ENCODE measurements around the gene MILR1.
"Not testable (repeated sequence)": the region's sequence is repeated elsewhere in the genome, so short reads cannot be mapped to it uniquely, and the experiment has no call there.

- not testable (repeated sequence) for TF ChIP-seq CTCF (optimal IDR thresholded peaks at IDR 0.05 in 1 of 3, IDR thresholded peaks at IDR 0.05 in 1 of 3, conservative IDR thresholded peaks at IDR 0.05 in 1 of 3; ENCODE audit: extremely low read depth in 1 of 3, insufficient read depth in 2 of 3, low read length in 3 of 3); EZH2 (IDR thresholded peaks at IDR 0.05; ENCODE audit: low read length)
Measured at GRCh38 chr17:64459818-64460217, 10.9 kb downstream of the MILR1 start.
